Choroid plexus epithelial cell (primary cell): ENCODE results near the gene WDR46.

Experiments
- DNase-seq: peaks from one replicate; pipeline ENCODE4 v3.0.0-alpha.2; 2010; ENCODE audit warnings: low read depth
- H3K4me3 ChIP-seq: 2 replicates; pipeline ENCODE4 v1.5.1; 2011; ENCODE audit warnings: low read depth, mild to moderate bottlenecking, control low read depth, low read length, moderate library complexity
- CTCF ChIP-seq: conservative IDR thresholded peaks from 2 replicates; pipeline ENCODE4 v1.5.1; 2011; ENCODE audit warnings: low read depth, mild to moderate bottlenecking, control low read depth, inconsistent platforms, low read length, moderate library complexity

Gene WDR46

GRCh38 chr6:33295621-33296369 lies 6.8 kb upstream of the WDR46 start:
- DNase-seq, result no peak
- no peak overlapping the region for H3K4me3 ChIP-seq
- no peak for TF ChIP-seq CTCF

GRCh38 chr6:33294086-33294823 lies 5.2 kb upstream of the WDR46 start:
- TF ChIP-seq CTCF, result no peak
- DNase-seq, result no peak
- H3K4me3 ChIP-seq, result no peak overlapping the region

- DNase-seq, result no peak
- no peak for TF ChIP-seq CTCF
- no peak overlapping the region for H3K4me3 ChIP-seq
These were observed 4.1 kb upstream of the WDR46 start for GRCh38 chr6:33292996-33293682.

- DNase-seq, result no peak
- TF ChIP-seq CTCF, result no peak
- peak overlapping the region; percentile 87 for H3K4me3 ChIP-seq
These were observed 1.4 kb upstream of the WDR46 start for GRCh38 chr6:33290459-33290858.

GRCh38 chr6:33289784-33290315 lies 811 bp upstream of the WDR46 start:
- peak overlapping the region; percentile 87 for H3K4me3 ChIP-seq
- TF ChIP-seq CTCF, result no peak
- no peak for DNase-seq

- H3K4me3 ChIP-seq, result peak overlapping the region; percentile 87
- no peak for TF ChIP-seq CTCF
- DNase-seq, result no peak
These were observed 708 bp downstream of the WDR46 start for GRCh38 chr6:33288141-33288920.
